Measurements from ENCODE around the gene TUBB. TPM values are rescaled to one million over a fixed set of nuclear protein-coding genes. Genes with fewer than 3 reads are reported as not detected.
"Not testable (repeated sequence)": the region's sequence is repeated elsewhere in the genome, so short reads cannot be mapped to it uniquely, and the experiment has no call there.

TUBB gene
- total RNA-seq, 1 experiment from 2014 or later: 742 TPM

GRCh38 chr6:30714263-30714662 lies 5.9 kb upstream of the TUBB start:
- no peak for TF ChIP-seq CTCF (IDR thresholded peaks at IDR 0.05; ENCODE audit: insufficient read depth in 1 of 2, low read depth in 1 of 2, low read length in 1 of 2, severe bottlenecking in 1 of 2, unreplicated experiment in 1 of 2)
- CTCF ChIA-PET: no interaction called here
- intact Hi-C loops (cut with micrococcal nuclease; ENCODE audit: unreplicated experiment): no loop called here
- H3K4me3 ChIP-seq (ENCODE audit: low read depth, low read length): no peak overlapping the region
- POLR2A ChIA-PET: interaction anchor here (0.6 kb wide), 1 partner anchor 312 kb away, joined by 3 read pairs; no protein-coding TSS in a partner anchor
- no peak for DNase-seq
- Mint-ChIP-seq H3K36me3 (ENCODE audit: insufficient read depth, unreplicated experiment) (peaks cover 51% of the 10 kb centered on the region), H3K4me3 (ENCODE audit: unreplicated experiment) (no peak overlapping the region), H3K4me1 (ENCODE audit: low read depth, unreplicated experiment) (peaks cover 14% of the 10 kb centered on the region), H3K27me3 (ENCODE audit: insufficient read depth, unreplicated experiment) (no peaks in the 10 kb centered on the region), H3K27ac (ENCODE audit: unreplicated experiment) (no peak overlapping the region), H3K9me3 (ENCODE audit: unreplicated experiment) (no peaks in the 10 kb centered on the region)
- no peaks in the 10 kb centered on the region for H3K27me3 ChIP-seq (replicated peaks; ENCODE audit: control insufficient read depth, insufficient read depth, low read length)
- H3K9me3 ChIP-seq: no peaks in the 10 kb centered on the region
- H3K36me3 ChIP-seq (ENCODE audit: control insufficient read depth, insufficient read depth, low read length): peaks cover 4% of the 10 kb centered on the region; the same call in 1 of the 2 replicates
- peaks cover 5% of the 10 kb centered on the region; the same call in 1 of the 2 replicates for H3K4me1 ChIP-seq
- no TSS peak for BruUV-seq (replicated peaks)

DNA sequence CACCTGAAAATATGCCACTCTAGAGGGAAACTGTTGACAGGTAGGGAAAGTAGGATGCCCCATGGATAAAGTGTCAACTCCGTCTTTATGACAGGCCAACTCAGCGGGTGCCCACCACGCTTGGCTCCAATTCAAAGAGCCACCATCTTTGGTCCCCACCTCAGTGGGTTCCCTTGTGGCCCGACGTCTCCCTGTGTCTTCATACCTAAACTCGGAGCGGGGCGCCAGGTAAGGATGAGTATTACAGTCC lies 3.3 kb upstream of the TUBB start:
- Mint-ChIP-seq H3K27ac (ENCODE audit: unreplicated experiment) (peak overlapping the region; percentile 100), H3K9me3 (ENCODE audit: unreplicated experiment) (no peaks in the 10 kb centered on the region), H3K4me1 (ENCODE audit: low read depth, unreplicated experiment) (peaks cover 14% of the 10 kb centered on the region), H3K27me3 (ENCODE audit: insufficient read depth, unreplicated experiment) (no peaks in the 10 kb centered on the region), H3K4me3 (ENCODE audit: unreplicated experiment) (peak overlapping the region; percentile 95), H3K36me3 (ENCODE audit: insufficient read depth, unreplicated experiment) (peaks cover 58% of the 10 kb centered on the region)
- DNase-seq: no peak
- ChIA-PET POLR2A (interaction anchor here (0.6 to 1.3 kb wide), 17 partner anchors 21 to 1092 kb away, joined by 3 to 22 read pairs (median 4); partner anchors contain the start of genes ABCF1, C6orf136, DHX16 and MRPS18B), CTCF (interaction anchor here (0.6 to 1.7 kb wide), 8 partner anchors 11 to 371 kb away, joined by 3 to 17 read pairs (median 6); partner anchors contain the start of genes DHX16 and NRM)
- no peaks in the 10 kb centered on the region for H3K27me3 ChIP-seq (replicated peaks; ENCODE audit: control insufficient read depth, insufficient read depth, low read length)
- no peak for TF ChIP-seq CTCF (IDR thresholded peaks at IDR 0.05; ENCODE audit: insufficient read depth in 1 of 2, low read depth in 1 of 2, low read length in 1 of 2, severe bottlenecking in 1 of 2, unreplicated experiment in 1 of 2)
- peak overlapping the region; percentile 56 for H3K4me3 ChIP-seq (ENCODE audit: low read depth, low read length)
- no TSS peak for BruUV-seq (replicated peaks)
- H3K36me3 ChIP-seq (ENCODE audit: control insufficient read depth, insufficient read depth, low read length): peaks cover 5% of the 10 kb centered on the region; the same call in 1 of the 2 replicates
- H3K9me3 ChIP-seq: no peaks in the 10 kb centered on the region
- intact Hi-C loops (cut with micrococcal nuclease; ENCODE audit: unreplicated experiment): loop anchor here (1.0 to 5.0 kb wide), 6 partner anchors 22 to 505 kb away; partner anchors contain the start of genes DHX16, FLOT1, NRM and TRIM26
- H3K4me1 ChIP-seq: peaks cover 6% of the 10 kb centered on the region; the same call in 1 of the 2 replicates

DNA sequence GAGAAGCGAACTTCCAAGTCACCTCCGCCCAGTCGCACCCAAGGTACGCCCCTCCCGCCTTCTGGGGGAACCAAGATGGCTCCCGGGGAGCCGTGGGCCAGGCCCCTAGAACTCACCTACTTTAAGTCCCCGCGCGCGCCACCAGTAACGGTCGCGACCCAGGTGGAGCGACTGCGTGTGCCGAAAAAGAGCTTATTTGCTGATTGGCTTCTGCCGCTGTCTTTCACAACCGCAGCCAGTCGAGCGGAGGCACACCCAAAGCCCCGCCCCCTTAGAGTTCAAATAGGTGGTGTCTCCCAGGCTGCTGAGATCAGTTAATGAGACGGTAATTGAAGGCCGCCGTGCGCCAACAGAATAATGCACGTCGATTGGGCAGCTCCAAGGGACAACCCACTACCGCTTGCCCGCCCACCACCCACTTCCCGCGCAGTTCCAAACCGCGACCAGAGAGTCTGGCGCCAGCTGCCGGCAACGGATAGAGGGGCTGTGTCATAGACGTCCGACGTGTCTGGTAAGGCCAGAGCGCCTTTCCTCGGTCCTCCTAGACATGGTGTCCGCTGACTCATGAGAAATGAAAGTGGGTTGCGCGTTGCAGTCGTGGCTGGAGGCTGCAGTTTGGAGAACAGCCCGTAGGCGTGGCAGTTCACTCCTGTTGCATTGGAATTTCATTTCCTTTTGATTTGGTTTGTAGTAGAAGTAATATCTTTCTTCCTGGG lies 2.9 kb upstream of the TUBB start, which contains the start of gene MDC1:
MDC1 (minus strand) TSS at position 153 of the 716 bp plus-strand sequence. CDS start 2,106 bp downstream, outside the sequence.
- Mint-ChIP-seq H3K27ac (ENCODE audit: unreplicated experiment) (peak within 1 kb of the TSS; percentile 100), H3K4me3 (ENCODE audit: unreplicated experiment) (peak within 1 kb of the TSS; percentile 95), H3K4me1 (ENCODE audit: low read depth, unreplicated experiment) (peaks cover 14% of the 10 kb centered on the region), H3K27me3 (ENCODE audit: insufficient read depth, unreplicated experiment) (no peaks in the 10 kb centered on the region), H3K36me3 (ENCODE audit: insufficient read depth, unreplicated experiment) (peaks cover 58% of the 10 kb centered on the region), H3K9me3 (ENCODE audit: unreplicated experiment) (no peaks in the 10 kb centered on the region)
- Histone ChIP-seq H3K4me3 (ENCODE audit: low read depth, low read length) (peak within 1 kb of the TSS; percentile 56), H3K27me3 (replicated peaks; ENCODE audit: control insufficient read depth, insufficient read depth, low read length) (no peaks in the 10 kb centered on the region), H3K36me3 (ENCODE audit: control insufficient read depth, insufficient read depth, low read length) (peaks cover 5% of the 10 kb centered on the region; the same call in 1 of the 2 replicates), H3K9me3 (no peaks in the 10 kb centered on the region), H3K4me1 (peaks cover 11% of the 10 kb centered on the region; the same call in 1 of the 2 replicates)
- peak; percentile 99 to 100 for DNase-seq
- intact Hi-C loops (cut with micrococcal nuclease; ENCODE audit: unreplicated experiment): loop anchor here (1.0 to 5.0 kb wide), 6 partner anchors 22 to 505 kb away; partner anchors contain the start of genes DHX16, FLOT1, NRM and TRIM26
- no TSS peak for BruUV-seq (replicated peaks)
- ChIA-PET POLR2A (interaction anchor here (0.6 to 1.3 kb wide), 18 partner anchors 21 to 1091 kb away, joined by 3 to 22 read pairs (median 4); partner anchors contain the start of genes ABCF1, C6orf136, DHX16 and MRPS18B), CTCF (interaction anchor here (0.6 to 1.7 kb wide), 11 partner anchors 11 to 370 kb away, joined by 3 to 17 read pairs (median 3); partner anchors contain the start of genes DHX16 and NRM)
- TF ChIP-seq CTCF (IDR thresholded peaks at IDR 0.05; ENCODE audit: insufficient read depth in 1 of 2, low read depth in 1 of 2, low read length in 1 of 2, severe bottlenecking in 1 of 2, unreplicated experiment in 1 of 2): peak; percentile 17 to 31

DNA sequence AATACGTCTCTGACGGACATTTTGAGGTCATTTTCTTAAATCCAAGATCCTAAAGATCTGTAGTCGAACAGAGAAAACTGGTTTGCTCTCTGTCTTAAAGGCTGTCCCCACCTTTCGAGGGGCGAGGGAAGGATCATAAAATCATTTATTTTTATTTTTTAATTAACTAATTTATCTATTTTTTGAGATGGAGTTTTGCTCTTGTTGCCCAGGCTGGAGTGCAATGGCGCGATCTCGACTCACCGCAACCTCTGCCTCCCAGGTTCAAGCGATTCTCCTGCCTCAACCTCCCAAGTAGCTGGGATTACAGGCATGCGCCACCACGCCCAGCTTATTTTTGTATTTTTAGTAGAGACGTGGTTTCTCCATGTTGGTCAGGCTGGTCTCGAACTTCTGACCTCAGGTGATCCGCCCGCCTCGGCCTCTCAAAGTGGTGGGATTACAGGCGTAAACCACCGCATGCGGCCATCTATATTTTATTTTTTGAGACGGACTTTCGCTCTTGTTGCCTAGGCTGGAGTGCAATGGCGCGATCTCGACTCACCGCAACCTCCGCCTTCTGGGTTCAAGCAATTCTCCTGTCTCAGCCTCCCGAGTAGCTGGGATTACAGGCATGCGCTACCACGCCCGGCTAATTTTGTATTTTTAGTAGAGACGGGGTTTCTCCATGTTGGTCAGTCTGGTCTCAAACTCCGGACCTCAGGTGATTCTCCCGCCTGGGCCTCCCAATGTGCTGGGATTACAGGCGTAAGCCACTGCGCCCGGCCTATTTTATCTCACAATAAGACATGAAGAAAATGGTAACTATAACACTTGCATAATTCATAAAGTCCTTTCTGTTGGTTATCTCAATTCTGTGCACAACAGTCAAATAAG lies 2.1 kb upstream of the TUBB start:
- peak overlapping the region; percentile 95 for H3K4me3 Mint-ChIP-seq (ENCODE audit: unreplicated experiment)
- not testable (repeated sequence) for DNase-seq; H3K9me3 ChIP-seq; H3K36me3 ChIP-seq (ENCODE audit: control insufficient read depth, insufficient read depth, low read length); H3K27me3 Mint-ChIP-seq (ENCODE audit: insufficient read depth, unreplicated experiment); H3K27me3 ChIP-seq (replicated peaks; ENCODE audit: control insufficient read depth, insufficient read depth, low read length); H3K9me3 Mint-ChIP-seq (ENCODE audit: unreplicated experiment)
- H3K36me3 Mint-ChIP-seq (ENCODE audit: insufficient read depth, unreplicated experiment): peaks cover 61% of the 10 kb centered on the region
- CTCF ChIA-PET: interaction anchor here (0.6 to 1.7 kb wide), 8 partner anchors 14 to 369 kb away, joined by 3 to 17 read pairs (median 6); partner anchors contain the start of genes DHX16 and NRM
- H3K27ac Mint-ChIP-seq (ENCODE audit: unreplicated experiment): peak overlapping the region; percentile 100
- peak overlapping the region; percentile 54 for H3K4me3 ChIP-seq (ENCODE audit: low read depth, low read length)
- intact Hi-C loops (cut with micrococcal nuclease; ENCODE audit: unreplicated experiment): loop anchor here (1.0 to 5.0 kb wide), 6 partner anchors 23 to 506 kb away; partner anchors contain the start of genes DHX16, FLOT1, NRM and TRIM26
- TSS peak; percentile 55 for BruUV-seq (replicated peaks)
- peaks cover 13% of the 10 kb centered on the region; the same call in 1 of the 2 replicates for H3K4me1 ChIP-seq
- POLR2A ChIA-PET: interaction anchor here (0.9 to 1.3 kb wide), 10 partner anchors 22 to 224 kb away, joined by 3 to 9 read pairs (median 4); partner anchors contain the start of genes ABCF1, C6orf136, DHX16 and MRPS18B
- peaks cover 22% of the 10 kb centered on the region for H3K4me1 Mint-ChIP-seq (ENCODE audit: low read depth, unreplicated experiment)

All from Caco-2 (cell line).